HG03175 (cell line): ENCODE data around the gene ACMSD.

Source experiments
- ATAC-seq: cut with Tn5 transposase; IDR thresholded peaks from one replicate; pipeline ENCODE4 v1.9.1; 2021; ENCODE audit warnings: mild to moderate bottlenecking, moderate library complexity; ENCODE audit not compliant: unreplicated experiment

The ACMSD gene

GRCh38 chr2:134943540-134943939, 105.1 kb downstream of the ACMSD start:
- peak; percentile 89 for ATAC-seq

- no peak for ATAC-seq
Measured at GRCh38 chr2:134944975-134945374, 106.6 kb downstream of the ACMSD start.

GRCh38 chr2:134946073-134946472, 107.7 kb downstream of the ACMSD start:
- ATAC-seq = no peak

GRCh38 chr2:134949981-134950708, 111.7 kb downstream of the ACMSD start:
- ATAC-seq = no peak

GRCh38 chr2:134950886-134951285, 112.5 kb downstream of the ACMSD start:
- no peak for ATAC-seq
